Measurements from ENCODE around the gene OR2H2. TPM values are rescaled to one million over a fixed set of nuclear protein-coding genes. Genes with fewer than 3 reads are reported as not detected.

OR2H2 gene
- total RNA-seq, 4 donors from 2014 or later: not detected

GRCh38 chr6:29591677-29592076, 6.8 kb downstream of the OR2H2 start:
- intact Hi-C loops (cut with DNase I; ENCODE audit: low total_unique reads): no loop called here
- Histone ChIP-seq H3K36me3 (no peaks in the 10 kb centered on the region), H3K27me3 (no peaks in the 10 kb centered on the region), H3K4me1 (no peaks in the 10 kb centered on the region), H3K9me3 (no peaks in the 10 kb centered on the region), H3K4me3 (no peak overlapping the region), H3K27ac (no peak overlapping the region)
- DNase-seq: no peak
- TF ChIP-seq, protein P1, sequence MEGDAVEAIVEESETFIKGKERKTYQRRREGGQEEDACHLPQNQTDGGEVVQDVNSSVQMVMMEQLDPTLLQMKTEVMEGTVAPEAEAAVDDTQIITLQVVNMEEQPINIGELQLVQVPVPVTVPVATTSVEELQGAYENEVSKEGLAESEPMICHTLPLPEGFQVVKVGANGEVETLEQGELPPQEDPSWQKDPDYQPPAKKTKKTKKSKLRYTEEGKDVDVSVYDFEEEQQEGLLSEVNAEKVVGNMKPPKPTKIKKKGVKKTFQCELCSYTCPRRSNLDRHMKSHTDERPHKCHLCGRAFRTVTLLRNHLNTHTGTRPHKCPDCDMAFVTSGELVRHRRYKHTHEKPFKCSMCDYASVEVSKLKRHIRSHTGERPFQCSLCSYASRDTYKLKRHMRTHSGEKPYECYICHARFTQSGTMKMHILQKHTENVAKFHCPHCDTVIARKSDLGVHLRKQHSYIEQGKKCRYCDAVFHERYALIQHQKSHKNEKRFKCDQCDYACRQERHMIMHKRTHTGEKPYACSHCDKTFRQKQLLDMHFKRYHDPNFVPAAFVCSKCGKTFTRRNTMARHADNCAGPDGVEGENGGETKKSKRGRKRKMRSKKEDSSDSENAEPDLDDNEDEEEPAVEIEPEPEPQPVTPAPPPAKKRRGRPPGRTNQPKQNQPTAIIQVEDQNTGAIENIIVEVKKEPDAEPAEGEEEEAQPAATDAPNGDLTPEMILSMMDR (IDR thresholded peaks at IDR 0.05): no peak
- no peak for TF ChIP-seq POLR2A (IDR thresholded peaks at IDR 0.05)

- no peaks in the 10 kb centered on the region for H3K36me3 ChIP-seq
- H3K9me3 ChIP-seq: no peaks in the 10 kb centered on the region
- no peak for DNase-seq
- intact Hi-C loops (cut with DNase I; ENCODE audit: low total_unique reads): no loop called here
- H3K27ac ChIP-seq: no peak overlapping the region
- TF ChIP-seq, protein P1 (IDR thresholded peaks at IDR 0.05): no peak
- TF ChIP-seq POLR2A (IDR thresholded peaks at IDR 0.05): no peak
- no peaks in the 10 kb centered on the region for H3K4me1 ChIP-seq
- no peaks in the 10 kb centered on the region for H3K27me3 ChIP-seq
- H3K4me3 ChIP-seq: no peak overlapping the region
Measured at GRCh38 chr6:29593199-29593855, 8.4 kb downstream of the OR2H2 start.

- no peaks in the 10 kb centered on the region for H3K4me1 ChIP-seq
- TF ChIP-seq, protein P1 (IDR thresholded peaks at IDR 0.05): no peak
- no peak for TF ChIP-seq POLR2A (IDR thresholded peaks at IDR 0.05)
- H3K27me3 ChIP-seq: no peaks in the 10 kb centered on the region
- H3K27ac ChIP-seq: no peak overlapping the region
- intact Hi-C loops (cut with DNase I; ENCODE audit: low total_unique reads): no loop called here
- no peaks in the 10 kb centered on the region for H3K9me3 ChIP-seq
- H3K36me3 ChIP-seq: no peaks in the 10 kb centered on the region
- no peak overlapping the region for H3K4me3 ChIP-seq
- no peak for DNase-seq
Measured at GRCh38 chr6:29596381-29596900, 11.5 kb downstream of the OR2H2 start.

DNA sequence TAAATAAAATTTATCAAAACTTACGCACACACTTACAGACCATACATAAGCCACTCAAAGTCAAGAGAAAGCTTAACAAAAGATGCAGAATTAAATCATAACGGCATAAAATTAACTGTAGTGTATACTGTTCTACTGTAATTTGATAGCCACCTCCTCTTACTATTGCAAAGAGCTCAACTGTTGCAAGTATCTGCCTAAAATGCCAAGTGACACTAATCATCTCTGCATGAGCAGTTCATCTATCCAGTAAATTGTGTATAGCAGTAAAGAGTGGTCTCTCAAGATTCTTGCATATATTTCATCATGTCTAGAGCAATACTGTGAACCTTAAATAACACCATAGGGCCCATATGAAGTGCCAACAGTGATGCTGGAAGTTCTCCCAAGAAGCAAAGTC, 12.3 kb downstream of the OR2H2 start:
- H3K4me1 ChIP-seq: no peaks in the 10 kb centered on the region
- H3K36me3 ChIP-seq: no peaks in the 10 kb centered on the region
- H3K9me3 ChIP-seq: no peaks in the 10 kb centered on the region
- no peaks in the 10 kb centered on the region for H3K27me3 ChIP-seq
- H3K27ac ChIP-seq: no peak overlapping the region
- intact Hi-C loops (cut with DNase I; ENCODE audit: low total_unique reads): no loop called here
- TF ChIP-seq, protein P1 (IDR thresholded peaks at IDR 0.05): no peak
- TF ChIP-seq POLR2A (IDR thresholded peaks at IDR 0.05): no peak
- no peak overlapping the region for H3K4me3 ChIP-seq
- no peak for DNase-seq

GRCh38 chr6:29598172-29598747, 13.3 kb downstream of the OR2H2 start:
- DNase-seq: no peak
- no peaks in the 10 kb centered on the region for H3K9me3 ChIP-seq

More at GRCh38 chr6:29598172-29598747, 13.3 kb downstream of the OR2H2 start:
- TF ChIP-seq, protein P1 (IDR thresholded peaks at IDR 0.05): no peak
- TF ChIP-seq POLR2A (IDR thresholded peaks at IDR 0.05): no peak
- no peaks in the 10 kb centered on the region for H3K36me3 ChIP-seq
- no peaks in the 10 kb centered on the region for H3K4me1 ChIP-seq
- intact Hi-C loops (cut with DNase I; ENCODE audit: low total_unique reads): no loop called here
- no peaks in the 10 kb centered on the region for H3K27me3 ChIP-seq
- no peak overlapping the region for H3K27ac ChIP-seq
- no peak overlapping the region for H3K4me3 ChIP-seq

Data from uterus (tissue), 4 donors.